Activated naive CD8-positive, alpha-beta T cell treated with anti-CD3 and anti-CD28 coated beads, Interleukin-2, amount 50 U/mL, for 24 hours (primary cell): ENCODE measurements around the gene PAH.

Source experiments
- ATAC-seq: fragments of 150-1000 bp; cut with Tn5 transposase; one replicate; pipeline ENCODE4 v1.10.0; 2021
- DNase-seq: peaks from one replicate; pipeline ENCODE4 v3.0.0; 2021
- H3K27ac Mint-ChIP-seq: one replicate; pipeline ENCODE4 v1.8.0; 2021; ENCODE audit warnings: mild to moderate bottlenecking, mixed read lengths
- H3K27me3 Mint-ChIP-seq: one replicate; pipeline ENCODE4 v1.8.0; 2021; ENCODE audit warnings: mixed read lengths
- H3K36me3 Mint-ChIP-seq: one replicate; pipeline ENCODE4 v1.8.0; 2021; ENCODE audit warnings: low read depth, mixed read lengths
- H3K4me1 Mint-ChIP-seq: one replicate; pipeline ENCODE4 v1.8.0; 2021; ENCODE audit warnings: mixed read lengths
- H3K4me3 Mint-ChIP-seq: one replicate; pipeline ENCODE4 v1.8.0; 2021; ENCODE audit warnings: mild to moderate bottlenecking, moderate library complexity, mixed read lengths
- H3K9me3 Mint-ChIP-seq: one replicate; pipeline ENCODE4 v1.8.0; 2021; ENCODE audit warnings: mixed read lengths

PAH gene

DNA sequence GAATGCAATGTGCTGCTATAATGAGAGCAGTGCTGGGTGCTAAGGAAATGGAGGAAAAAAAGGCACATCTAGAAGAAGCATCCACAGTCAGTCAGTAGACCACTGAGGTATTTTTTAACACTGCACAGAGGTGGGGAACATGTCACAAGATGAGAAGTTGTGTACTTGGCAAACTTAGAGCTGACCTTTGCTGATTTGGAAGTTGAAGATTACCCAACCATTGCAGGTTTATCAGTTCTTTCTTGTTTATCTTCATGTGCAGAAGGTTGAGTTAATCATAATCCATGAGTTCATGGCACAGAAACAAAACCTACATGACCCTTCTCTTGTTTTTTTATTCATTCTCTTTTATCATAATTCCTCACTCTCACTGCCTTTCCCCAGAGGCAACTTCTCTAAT lies 3.2 kb upstream of the PAH start:
- no peaks in the 10 kb centered on the region for H3K9me3 Mint-ChIP-seq
- peaks cover 13% of the 10 kb centered on the region for H3K27me3 Mint-ChIP-seq
- no peak for ATAC-seq
- no peak overlapping the region for H3K4me3 Mint-ChIP-seq
- H3K36me3 Mint-ChIP-seq = no peaks in the 10 kb centered on the region
- H3K4me1 Mint-ChIP-seq = no peaks in the 10 kb centered on the region
- H3K27ac Mint-ChIP-seq = no peak overlapping the region
- DNase-seq = no peak

GRCh38 chr12:102918840-102919239 lies 1.8 kb upstream of the PAH start:
- H3K27me3 Mint-ChIP-seq = peaks cover 18% of the 10 kb centered on the region
- ATAC-seq (no peak), DNase-seq (no peak)

GRCh38 chr12:102916252-102917025 lies 605 bp downstream of the PAH start:
- no peak for ATAC-seq
- Mint-ChIP-seq H3K4me3 (no peak overlapping the region), H3K36me3 (no peaks in the 10 kb centered on the region), H3K9me3 (no peaks in the 10 kb centered on the region), H3K27me3 (peaks cover 14% of the 10 kb centered on the region), H3K27ac (no peak overlapping the region), H3K4me1 (no peaks in the 10 kb centered on the region)
- DNase-seq = no peak

More at GRCh38 chr12:102918840-102919239, 1.8 kb upstream of the PAH start:
- no peak overlapping the region for H3K4me3 Mint-ChIP-seq
- no peak overlapping the region for H3K27ac Mint-ChIP-seq
- no peaks in the 10 kb centered on the region for H3K9me3 Mint-ChIP-seq
- no peaks in the 10 kb centered on the region for H3K36me3 Mint-ChIP-seq
- no peaks in the 10 kb centered on the region for H3K4me1 Mint-ChIP-seq

DNA sequence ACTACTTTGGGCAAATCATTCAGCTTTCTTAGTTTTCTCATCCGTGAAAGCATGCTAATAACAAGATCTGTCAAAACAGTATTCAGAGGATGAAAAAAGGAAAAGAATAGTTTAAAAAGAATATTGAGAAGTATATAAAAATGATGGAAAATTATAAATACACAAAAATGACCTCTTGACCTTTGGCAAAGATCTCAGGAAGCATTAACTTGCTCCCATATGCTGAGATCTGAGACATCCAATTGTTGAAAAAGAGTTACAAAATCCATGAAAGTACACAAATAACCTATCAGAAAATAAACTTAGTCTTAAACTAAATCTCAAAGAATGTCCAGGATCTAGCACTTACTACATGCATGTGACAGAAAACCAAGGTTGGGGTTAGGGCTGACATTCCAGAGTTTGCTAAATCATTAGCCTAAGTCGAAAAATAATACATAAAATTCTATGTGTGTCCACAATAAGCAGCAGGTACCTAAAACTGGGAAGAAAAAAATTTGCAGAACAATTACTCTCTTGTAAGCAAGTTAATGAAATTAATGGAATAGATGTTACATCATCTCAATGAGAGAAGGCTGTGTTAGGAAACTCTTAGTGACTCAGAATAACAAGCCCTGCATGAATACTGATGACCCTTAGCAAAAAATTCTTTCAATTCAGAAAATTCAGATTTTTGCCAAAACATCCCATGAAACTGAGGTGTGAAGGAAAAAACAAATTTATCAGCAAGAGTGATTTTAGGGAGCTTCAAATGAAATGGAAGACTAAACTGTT lies 3.4 kb downstream of the PAH start:
- Mint-ChIP-seq H3K4me1 (no peaks in the 10 kb centered on the region), H3K9me3 (no peaks in the 10 kb centered on the region), H3K36me3 (no peaks in the 10 kb centered on the region), H3K27me3 (peaks cover 12% of the 10 kb centered on the region), H3K4me3 (no peak overlapping the region), H3K27ac (no peak overlapping the region)
- no peak for DNase-seq
- no peak for ATAC-seq

DNA sequence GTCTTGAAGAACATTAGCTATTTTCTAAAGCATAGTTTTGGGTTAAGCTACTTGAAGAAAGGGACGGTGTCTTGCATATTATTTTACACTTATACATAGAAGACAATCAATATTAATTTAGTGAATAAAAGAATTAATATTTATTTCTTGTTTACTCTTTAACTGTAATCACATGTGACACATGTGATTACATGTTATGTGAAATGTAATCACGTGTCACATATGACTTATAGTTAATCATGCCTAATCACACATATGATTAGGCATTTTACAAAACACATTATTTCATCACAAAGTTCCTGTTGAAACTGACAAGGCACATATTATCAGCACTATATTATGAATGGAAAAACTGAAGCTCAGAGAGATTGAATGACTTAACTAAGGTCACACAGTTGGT lies 4.8 kb downstream of the PAH start:
- Mint-ChIP-seq H3K27me3 (peaks cover 10% of the 10 kb centered on the region), H3K27ac (no peak overlapping the region), H3K4me1 (no peaks in the 10 kb centered on the region), H3K36me3 (no peaks in the 10 kb centered on the region), H3K4me3 (no peak overlapping the region), H3K9me3 (no peaks in the 10 kb centered on the region)
- DNase-seq = no peak
- ATAC-seq = no peak

- no peak overlapping the region for H3K27ac Mint-ChIP-seq
- H3K36me3 Mint-ChIP-seq = no peaks in the 10 kb centered on the region
- ATAC-seq = no peak
- no peak for DNase-seq
- no peaks in the 10 kb centered on the region for H3K4me1 Mint-ChIP-seq
- H3K4me3 Mint-ChIP-seq = no peak overlapping the region
- no peaks in the 10 kb centered on the region for H3K9me3 Mint-ChIP-seq
- peaks cover 8% of the 10 kb centered on the region for H3K27me3 Mint-ChIP-seq
Observed at GRCh38 chr12:102911320-102911719, 5.7 kb downstream of the PAH start.

- Mint-ChIP-seq H3K4me3 (no peak overlapping the region), H3K9me3 (no peaks in the 10 kb centered on the region), H3K27me3 (peaks cover 8% of the 10 kb centered on the region), H3K27ac (no peak overlapping the region), H3K36me3 (no peaks in the 10 kb centered on the region), H3K4me1 (no peaks in the 10 kb centered on the region)
- DNase-seq = no peak
- ATAC-seq = no peak
Observed at GRCh38 chr12:102910792-102911191, 6.3 kb downstream of the PAH start.

DNA sequence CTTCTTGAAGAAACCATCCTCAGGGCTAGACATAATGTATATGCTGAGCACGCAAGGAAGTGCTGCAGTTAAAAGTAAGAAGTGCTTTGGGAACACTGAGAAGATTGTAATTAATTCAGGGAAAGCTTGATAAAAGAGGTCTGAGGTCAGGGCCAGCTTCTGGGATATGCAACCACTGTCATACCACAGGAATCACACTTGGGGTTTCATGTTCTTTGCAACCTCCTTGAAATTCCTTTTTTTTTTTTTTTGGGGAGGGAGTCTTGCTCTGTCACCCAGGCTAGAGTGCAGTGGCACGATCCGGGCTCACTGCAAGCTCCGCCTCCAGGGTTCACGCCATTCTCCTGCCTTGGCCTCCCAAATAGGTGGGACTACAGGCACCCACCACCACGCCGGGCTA lies 6.9 kb downstream of the PAH start:
- ATAC-seq (no peak), DNase-seq (no peak)
- Mint-ChIP-seq H3K27ac (no peak overlapping the region), H3K9me3 (no peaks in the 10 kb centered on the region), H3K4me3 (no peak overlapping the region), H3K27me3 (peaks cover 8% of the 10 kb centered on the region), H3K4me1 (no peaks in the 10 kb centered on the region), H3K36me3 (no peaks in the 10 kb centered on the region)

- Mint-ChIP-seq H3K4me1 (no peaks in the 10 kb centered on the region), H3K27ac (no peak overlapping the region), H3K27me3 (no peaks in the 10 kb centered on the region), H3K36me3 (no peaks in the 10 kb centered on the region), H3K4me3 (no peak overlapping the region), H3K9me3 (no peaks in the 10 kb centered on the region)
- ATAC-seq = no peak
- DNase-seq = no peak
Observed at GRCh38 chr12:102907918-102908317, 9.1 kb downstream of the PAH start.

DNA sequence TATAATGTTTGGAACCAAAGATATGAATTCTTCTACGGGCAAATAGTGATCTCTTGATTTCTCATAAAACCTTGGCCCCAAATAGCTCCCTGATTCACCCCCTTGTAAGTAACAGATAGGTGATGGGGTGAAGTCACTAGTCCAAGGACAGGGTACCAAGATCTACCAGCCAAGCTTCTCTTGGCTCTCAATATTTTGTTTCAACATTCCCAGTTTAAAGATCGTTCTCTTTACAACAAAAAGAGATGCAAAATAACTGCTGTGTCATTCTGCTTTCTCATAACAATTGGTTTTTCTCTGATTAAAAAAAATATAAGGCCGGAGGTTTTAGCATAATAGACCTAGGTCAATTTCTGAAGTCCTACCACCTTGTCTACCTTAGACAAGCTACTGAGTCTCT lies 11.8 kb downstream of the PAH start:
- DNase-seq (no peak), ATAC-seq (no peak)
- Mint-ChIP-seq H3K27ac (no peak overlapping the region), H3K27me3 (peaks cover 5% of the 10 kb centered on the region), H3K4me3 (no peak overlapping the region), H3K4me1 (no peaks in the 10 kb centered on the region), H3K36me3 (no peaks in the 10 kb centered on the region), H3K9me3 (no peaks in the 10 kb centered on the region)

GRCh38 chr12:102903337-102904007 lies 13.6 kb downstream of the PAH start:
- Mint-ChIP-seq H3K36me3 (no peaks in the 10 kb centered on the region), H3K27ac (no peak overlapping the region), H3K27me3 (peaks cover 5% of the 10 kb centered on the region), H3K9me3 (no peaks in the 10 kb centered on the region), H3K4me1 (no peaks in the 10 kb centered on the region), H3K4me3 (no peak overlapping the region)
- no peak for DNase-seq
- no peak for ATAC-seq

GRCh38 chr12:102902093-102902492 lies 15.0 kb downstream of the PAH start:
- no peaks in the 10 kb centered on the region for H3K36me3 Mint-ChIP-seq

GRCh38 chr12:102900389-102900788 lies 16.7 kb downstream of the PAH start:
- no peak for ATAC-seq
- H3K36me3 Mint-ChIP-seq = no peaks in the 10 kb centered on the region

More at GRCh38 chr12:102902093-102902492, 15.0 kb downstream of the PAH start:
- ATAC-seq (no peak), DNase-seq (no peak)
- H3K27me3 Mint-ChIP-seq = peaks cover 5% of the 10 kb centered on the region
- H3K9me3 Mint-ChIP-seq = no peaks in the 10 kb centered on the region
- H3K4me1 Mint-ChIP-seq = no peaks in the 10 kb centered on the region
- no peak overlapping the region for H3K4me3 Mint-ChIP-seq
- H3K27ac Mint-ChIP-seq = no peak overlapping the region

GRCh38 chr12:102896067-102896466 lies 21.0 kb downstream of the PAH start:
- no peaks in the 10 kb centered on the region for H3K27me3 Mint-ChIP-seq
- no peaks in the 10 kb centered on the region for H3K4me1 Mint-ChIP-seq
- no peaks in the 10 kb centered on the region for H3K36me3 Mint-ChIP-seq
- no peaks in the 10 kb centered on the region for H3K9me3 Mint-ChIP-seq
- no peak overlapping the region for H3K27ac Mint-ChIP-seq
- ATAC-seq (no peak), DNase-seq (no peak)
- H3K4me3 Mint-ChIP-seq = no peak overlapping the region

More at GRCh38 chr12:102900389-102900788, 16.7 kb downstream of the PAH start:
- no peaks in the 10 kb centered on the region for H3K9me3 Mint-ChIP-seq
- no peak overlapping the region for H3K27ac Mint-ChIP-seq
- DNase-seq = no peak
- peaks cover 5% of the 10 kb centered on the region for H3K27me3 Mint-ChIP-seq
- H3K4me1 Mint-ChIP-seq = no peaks in the 10 kb centered on the region
- no peak overlapping the region for H3K4me3 Mint-ChIP-seq

- H3K36me3 Mint-ChIP-seq = no peaks in the 10 kb centered on the region
- no peak for DNase-seq
- no peak overlapping the region for H3K4me3 Mint-ChIP-seq
- no peaks in the 10 kb centered on the region for H3K4me1 Mint-ChIP-seq
- H3K27me3 Mint-ChIP-seq = no peaks in the 10 kb centered on the region
- no peak overlapping the region for H3K27ac Mint-ChIP-seq
- ATAC-seq = no peak
- no peaks in the 10 kb centered on the region for H3K9me3 Mint-ChIP-seq
Observed at GRCh38 chr12:102891756-102892155, 25.3 kb downstream of the PAH start.
